RPMI8226 (cell line): ENCODE measurements around the gene STRADB.
"Not testable (repeated sequence)": the region's sequence is repeated elsewhere in the genome, so short reads cannot be mapped to it uniquely, and the experiment has no call there.

Experiments used
- DNase-seq: peaks from one replicate; pipeline ENCODE4 v3.0.0-alpha.2; 2015

STRADB gene

GRCh38 chr2:201430839-201431238 lies 20.7 kb upstream of the STRADB start:
- no peak for DNase-seq

GRCh38 chr2:201432038-201432620 lies 19.4 kb upstream of the STRADB start:
- DNase-seq, result no peak

DNA sequence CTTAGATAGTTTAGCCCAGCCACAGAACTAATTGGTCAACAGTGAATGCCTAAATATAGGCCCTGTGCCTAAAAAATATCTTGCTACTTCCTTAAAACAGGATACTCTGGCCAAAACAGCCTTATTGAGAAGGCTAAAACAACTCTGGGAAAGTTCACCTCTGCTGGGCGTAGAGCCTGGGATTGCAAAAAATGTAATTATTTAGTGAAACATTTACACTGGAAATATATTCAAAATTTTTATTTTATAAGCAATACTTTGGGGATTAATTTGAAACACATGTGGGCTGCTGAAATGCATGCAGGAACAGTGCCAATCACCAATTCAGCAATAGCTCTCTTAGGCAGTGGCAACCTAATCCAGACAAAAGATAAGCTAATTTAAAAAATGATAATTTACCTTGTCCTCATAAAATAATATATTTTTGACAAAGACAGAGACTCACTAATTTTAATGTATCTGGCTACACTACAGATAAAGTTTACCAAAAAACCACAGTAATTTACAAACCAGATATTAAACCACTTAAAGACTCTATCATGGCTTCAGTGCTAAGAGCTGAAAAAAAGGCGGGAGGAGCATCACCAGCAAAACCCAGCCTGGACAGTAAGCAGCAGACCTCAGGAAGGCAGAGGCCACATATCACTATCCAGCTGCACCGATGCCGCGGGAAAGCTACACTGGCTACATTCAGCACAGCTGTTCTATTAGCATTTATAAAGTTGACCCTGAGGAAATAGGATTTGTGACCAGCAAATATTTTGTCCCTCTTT lies 18.7 kb upstream of the STRADB start:
- DNase-seq, result no peak

GRCh38 chr2:201433394-201433995 lies 18.0 kb upstream of the STRADB start:
- DNase-seq, result no peak

- DNase-seq, result no peak
Observed at GRCh38 chr2:201436141-201436540, 15.4 kb upstream of the STRADB start.

GRCh38 chr2:201439336-201439922 lies 12.1 kb upstream of the STRADB start:
- DNase-seq, result not testable (repeated sequence)

GRCh38 chr2:201440182-201440581 lies 11.4 kb upstream of the STRADB start:
- no peak for DNase-seq

DNA sequence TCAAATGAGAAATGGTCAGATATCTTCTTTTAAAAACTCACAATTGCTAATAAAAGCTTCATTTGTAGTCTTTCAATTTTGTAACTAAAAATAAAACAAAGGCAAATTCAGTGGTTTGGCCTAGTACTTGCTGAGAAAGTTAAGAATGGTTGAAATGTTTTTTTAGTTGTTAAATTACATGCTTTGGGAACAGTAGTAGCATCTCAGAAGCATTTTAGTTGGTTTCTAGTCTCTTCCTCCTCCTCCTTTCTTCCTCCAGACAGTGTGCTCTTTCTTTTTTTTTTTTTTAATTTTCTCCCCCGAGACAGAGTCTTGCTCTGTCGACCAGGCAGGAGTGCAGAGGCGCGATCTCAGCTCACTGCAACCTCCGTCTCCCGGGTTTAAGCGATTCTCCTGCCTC lies 10.1 kb upstream of the STRADB start:
- no peak for DNase-seq

GRCh38 chr2:201444746-201445465 lies 6.6 kb upstream of the STRADB start:
- no peak for DNase-seq

GRCh38 chr2:201447086-201447485 lies 4.5 kb upstream of the STRADB start:
- no peak for DNase-seq

DNA sequence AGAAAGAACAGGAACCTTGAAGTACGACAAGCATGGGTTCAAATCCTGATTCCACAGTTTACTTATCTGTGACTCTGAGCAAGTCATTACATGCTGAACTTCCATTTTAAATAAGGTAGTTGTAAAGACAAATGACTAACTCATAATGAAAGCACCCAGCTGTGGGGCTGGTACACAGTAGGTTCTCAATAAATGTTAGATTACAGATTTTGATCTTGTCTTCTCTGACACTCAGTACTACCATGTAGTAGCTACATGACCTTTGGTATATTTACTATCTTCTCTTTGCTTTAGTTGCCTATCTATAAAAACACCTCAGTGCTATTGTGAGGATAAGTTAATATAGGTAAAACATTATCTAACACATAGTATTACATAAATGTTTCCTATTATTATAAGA lies 3.5 kb upstream of the STRADB start:
- no peak for DNase-seq

GRCh38 chr2:201448701-201449100 lies 2.8 kb upstream of the STRADB start:
- no peak for DNase-seq

DNA sequence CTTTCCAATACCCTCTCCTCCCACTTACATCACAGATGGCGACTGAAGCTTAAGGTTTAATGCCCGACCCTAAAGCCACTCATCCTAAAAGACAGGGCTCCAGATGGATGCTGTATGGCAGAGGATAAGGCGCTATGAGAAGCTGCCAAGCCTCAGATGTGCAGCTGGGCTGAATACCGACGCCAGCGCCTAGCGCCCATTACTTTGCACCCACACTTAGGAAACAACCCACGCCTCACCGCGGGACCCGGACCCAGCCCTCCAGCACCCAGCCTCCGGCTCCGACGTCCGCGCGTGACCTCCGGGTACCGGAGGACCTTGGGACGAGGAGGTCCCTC lies 617 bp upstream of the STRADB start:
- peak; percentile 43 for DNase-seq

DNA sequence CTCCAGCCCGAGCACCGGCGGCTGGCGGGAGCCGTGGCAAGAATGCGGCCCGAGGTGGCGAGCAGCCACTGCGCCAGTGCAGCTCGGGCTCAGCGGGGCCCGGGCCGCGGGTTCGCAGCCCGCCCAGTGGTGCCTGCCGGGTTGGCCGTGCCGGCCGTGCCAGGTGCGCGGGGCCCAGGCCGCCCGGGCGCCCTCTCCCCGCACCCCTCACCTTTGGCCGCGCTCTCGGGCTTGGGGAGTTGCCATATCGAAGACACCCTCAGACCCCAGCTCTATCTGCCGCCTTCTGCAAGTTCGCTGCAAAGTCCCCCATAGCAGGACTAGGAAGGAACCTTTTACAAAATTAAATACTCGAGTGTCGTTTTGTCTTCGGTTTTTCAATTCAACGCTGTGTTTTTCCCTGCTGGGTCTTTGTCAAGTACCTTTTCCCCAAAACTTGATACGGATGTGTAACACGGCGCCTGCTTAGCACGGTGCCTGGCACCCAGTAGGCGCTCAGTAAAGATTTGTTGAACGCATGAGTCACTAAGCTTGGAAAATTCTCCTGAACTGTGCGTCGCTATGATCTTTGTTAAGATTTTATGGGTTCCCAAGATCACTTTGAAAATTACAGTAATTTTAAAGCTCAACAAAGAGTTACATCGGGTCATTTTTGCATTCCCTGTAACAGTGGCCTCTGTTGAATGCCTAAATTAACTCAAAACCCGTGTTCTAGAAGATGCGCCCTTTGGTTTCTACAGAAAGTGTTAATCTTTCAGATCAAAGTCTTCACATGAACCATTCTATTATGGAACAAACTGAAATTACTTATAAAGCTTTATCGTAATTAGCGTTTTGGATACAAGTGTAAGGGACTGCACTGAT lies 750 bp downstream of the STRADB start:
- no peak for DNase-seq

GRCh38 chr2:201452922-201453643 lies 1.5 kb downstream of the STRADB start:
- DNase-seq, result no peak

- DNase-seq, result no peak
Observed at GRCh38 chr2:201458381-201458780, 6.8 kb downstream of the STRADB start.

DNA sequence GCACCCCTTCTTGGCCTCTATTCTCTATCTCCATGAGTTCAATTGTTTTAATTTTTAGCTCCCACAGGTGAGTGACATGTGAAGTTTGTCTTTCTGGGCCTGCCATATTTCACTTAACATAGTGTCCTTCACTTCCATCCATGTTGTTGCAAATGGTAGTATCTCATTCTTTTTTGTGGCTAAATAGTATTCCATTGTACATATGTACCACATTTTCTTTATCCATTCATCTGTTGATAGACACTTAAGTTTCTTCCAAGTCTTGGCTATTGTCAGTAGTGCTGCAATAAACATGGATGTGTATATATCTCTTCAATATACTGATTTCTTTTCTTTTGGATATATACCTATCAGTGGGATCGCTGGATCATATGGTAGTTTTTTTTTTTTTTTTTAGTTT lies 9.0 kb downstream of the STRADB start:
- no peak for DNase-seq

DNA sequence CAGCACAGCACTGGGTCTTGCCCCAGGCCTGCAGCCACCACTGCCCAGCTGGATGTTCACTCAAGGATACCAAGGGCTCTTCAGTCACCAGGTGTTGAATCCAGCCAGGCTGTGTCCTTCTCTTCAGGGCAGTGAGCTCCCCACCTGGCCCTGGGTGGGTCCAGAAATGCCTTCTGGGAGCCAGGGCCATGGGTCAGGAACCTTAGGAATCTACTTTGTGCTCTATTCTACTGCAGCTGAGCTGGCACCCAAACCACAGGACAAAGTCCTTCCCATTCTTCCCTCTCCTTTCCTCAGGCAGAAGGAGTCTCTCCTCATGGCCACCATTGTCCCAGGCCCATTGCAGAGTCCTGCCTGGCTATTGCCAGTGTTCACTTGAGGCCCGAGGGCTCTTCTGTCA lies 13.0 kb downstream of the STRADB start:
- DNase-seq, result no peak

- DNase-seq, result no peak
Observed at GRCh38 chr2:201465524-201465971, 14.0 kb downstream of the STRADB start.

GRCh38 chr2:201466050-201466675 lies 14.6 kb downstream of the STRADB start:
- no peak for DNase-seq

DNA sequence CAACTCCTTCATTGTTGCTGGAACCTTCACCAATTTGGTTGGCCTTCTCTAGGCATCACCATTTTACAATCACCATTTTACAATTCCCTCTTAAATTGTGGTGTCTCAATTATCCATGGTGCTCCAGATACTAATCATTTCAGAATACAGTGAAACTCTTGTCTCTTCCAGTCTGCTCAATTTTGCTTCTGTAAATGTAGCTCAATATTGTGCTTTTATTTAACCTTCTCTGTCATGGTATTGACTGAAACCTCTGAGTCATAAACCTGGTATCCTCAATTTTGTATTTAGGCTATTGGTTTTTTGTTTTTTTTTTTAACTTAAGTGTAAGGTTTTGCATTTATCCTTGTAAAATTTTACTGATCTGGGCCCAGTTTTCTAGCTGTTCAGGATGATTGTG lies 16.1 kb downstream of the STRADB start:
- DNase-seq, result no peak
